ENCODE results near the gene PLCH1. TPM values are rescaled to one million over a fixed set of nuclear protein-coding genes. Genes with fewer than 3 reads are reported as not detected.

Gene PLCH1
- polyA plus RNA-seq, 1 donor = 0.32 TPM

DNA sequence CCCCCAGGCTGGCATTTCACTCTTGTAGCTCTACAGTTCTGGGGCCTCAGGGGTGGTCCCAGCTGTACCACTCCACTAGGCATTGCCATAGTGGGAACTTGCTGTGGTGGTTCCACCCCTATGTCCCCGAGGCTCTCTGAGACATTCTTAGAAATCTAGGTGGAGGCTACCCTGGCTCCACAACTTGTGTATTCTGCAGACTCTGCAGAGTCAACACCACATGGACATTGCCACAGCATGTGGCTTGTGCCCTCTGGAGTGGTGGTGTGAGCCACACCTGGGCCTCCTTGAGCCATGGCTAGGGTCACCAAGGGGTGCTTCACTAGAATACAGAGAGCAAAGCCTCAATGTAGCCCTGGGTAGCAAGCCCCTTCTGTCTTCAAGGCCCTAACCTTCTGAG, 397.0 kb downstream of the PLCH1 start:
- no peak for DNase-seq (ENCODE audit: low read depth)

DNA sequence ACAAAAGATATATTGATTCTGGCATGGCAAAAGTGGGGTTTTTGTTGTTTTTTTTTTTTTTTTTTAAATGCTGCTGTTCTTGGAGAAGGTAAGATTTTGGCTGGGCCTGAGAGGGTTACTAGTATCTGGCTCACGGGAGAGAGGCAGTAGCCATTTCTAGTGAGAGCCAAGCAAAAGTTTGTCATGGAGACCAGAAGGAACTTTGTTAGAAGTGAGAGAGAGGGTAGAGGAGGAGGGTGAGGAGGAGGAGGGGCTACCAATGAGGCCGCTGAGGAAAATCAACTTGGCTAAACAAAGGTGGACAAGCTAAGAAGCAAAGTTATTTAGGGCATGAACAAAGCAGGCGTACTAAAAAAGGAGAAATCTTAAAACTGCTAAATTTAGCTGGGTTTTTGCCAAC, 402.5 kb downstream of the PLCH1 start:
- DNase-seq (ENCODE audit: low read depth) = no peak

DNA sequence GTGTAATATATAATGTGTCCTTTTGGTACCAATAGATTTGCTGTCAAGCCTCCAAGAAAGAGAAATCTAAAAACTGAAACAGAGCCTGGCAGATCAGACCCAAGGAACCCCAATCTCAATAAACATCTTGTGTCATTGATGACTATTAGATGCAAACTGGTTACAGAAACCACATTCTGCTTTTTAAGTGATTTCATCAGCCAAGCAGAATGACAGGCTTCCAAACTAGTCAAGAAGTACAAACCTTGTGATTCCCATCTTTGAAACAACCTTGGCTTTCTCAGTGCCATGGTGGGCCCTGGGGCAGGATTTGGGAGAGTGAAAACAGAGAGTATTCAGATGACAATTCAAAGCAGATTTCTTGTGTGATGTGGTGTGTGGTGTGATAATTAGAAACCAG, 405.8 kb downstream of the PLCH1 start:
- no peak for DNase-seq (ENCODE audit: low read depth)

DNA sequence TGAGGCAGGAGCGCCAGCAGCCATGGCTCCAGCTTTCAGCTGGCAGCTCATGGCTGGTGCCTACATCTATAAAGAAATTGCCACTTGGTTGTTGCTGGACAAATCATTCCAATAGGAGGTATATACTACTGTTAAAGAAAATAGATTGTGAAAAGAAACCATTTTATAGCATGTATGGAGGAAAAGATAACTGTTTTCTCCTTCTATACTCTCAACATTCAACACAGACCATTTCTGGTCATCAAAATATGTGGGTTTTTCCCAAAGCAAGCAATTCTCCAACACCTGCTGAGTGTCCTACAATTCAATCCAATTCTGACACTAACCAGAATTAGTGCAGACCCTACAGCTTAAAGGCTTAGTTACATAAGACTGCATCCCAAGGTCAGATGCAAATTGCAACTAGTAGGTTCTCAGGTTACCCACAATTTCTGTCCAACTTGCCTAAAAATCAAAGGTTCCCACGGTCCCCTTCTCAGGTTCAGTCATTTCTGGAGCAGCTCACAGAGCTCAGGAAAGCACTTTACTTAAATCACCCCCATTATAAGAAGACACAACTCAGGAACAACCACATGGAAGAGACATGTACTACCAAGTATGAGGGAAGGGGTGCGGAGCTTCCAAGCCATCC, 409.0 kb downstream of the PLCH1 start:
- no peak for DNase-seq (ENCODE audit: low read depth)

DNA sequence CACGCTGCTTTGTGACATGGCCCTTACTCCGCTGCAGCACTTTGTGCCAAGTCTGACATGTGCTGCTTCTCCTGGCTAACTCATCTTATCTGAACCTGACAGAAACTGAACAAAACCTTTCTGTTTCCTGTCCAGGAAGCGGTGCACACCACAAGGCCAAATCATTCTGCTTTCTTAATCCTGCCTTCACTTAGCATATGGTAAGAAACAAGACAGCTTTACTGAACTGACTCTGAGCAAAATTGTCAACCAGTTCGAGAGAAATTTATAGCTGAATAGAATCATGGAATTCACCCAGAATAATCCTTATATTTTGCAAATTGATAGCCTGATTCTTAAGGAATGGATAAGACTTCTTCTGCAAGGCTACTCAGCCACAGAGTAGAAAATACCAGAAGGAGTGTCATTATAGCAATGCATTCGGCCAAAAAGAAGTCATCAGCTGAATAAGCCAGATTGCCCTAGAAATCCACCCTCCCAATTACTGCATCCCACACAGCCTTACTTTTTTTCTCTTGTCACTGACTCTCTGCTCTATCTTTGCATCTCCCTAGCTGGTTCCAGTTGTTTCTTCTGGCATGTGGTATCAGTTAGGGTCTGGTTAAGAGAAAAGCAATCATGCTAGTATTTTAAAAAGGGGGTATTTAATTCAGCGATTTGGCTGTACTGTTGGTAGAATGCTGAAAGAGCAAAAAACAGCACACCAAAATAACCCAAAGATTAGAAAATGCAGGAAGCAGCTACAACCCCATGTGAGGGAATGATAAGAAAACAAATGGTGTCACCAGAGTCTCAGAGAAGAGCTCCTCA, 409.8 kb downstream of the PLCH1 start:
- DNase-seq (ENCODE audit: low read depth) = no peak

DNA sequence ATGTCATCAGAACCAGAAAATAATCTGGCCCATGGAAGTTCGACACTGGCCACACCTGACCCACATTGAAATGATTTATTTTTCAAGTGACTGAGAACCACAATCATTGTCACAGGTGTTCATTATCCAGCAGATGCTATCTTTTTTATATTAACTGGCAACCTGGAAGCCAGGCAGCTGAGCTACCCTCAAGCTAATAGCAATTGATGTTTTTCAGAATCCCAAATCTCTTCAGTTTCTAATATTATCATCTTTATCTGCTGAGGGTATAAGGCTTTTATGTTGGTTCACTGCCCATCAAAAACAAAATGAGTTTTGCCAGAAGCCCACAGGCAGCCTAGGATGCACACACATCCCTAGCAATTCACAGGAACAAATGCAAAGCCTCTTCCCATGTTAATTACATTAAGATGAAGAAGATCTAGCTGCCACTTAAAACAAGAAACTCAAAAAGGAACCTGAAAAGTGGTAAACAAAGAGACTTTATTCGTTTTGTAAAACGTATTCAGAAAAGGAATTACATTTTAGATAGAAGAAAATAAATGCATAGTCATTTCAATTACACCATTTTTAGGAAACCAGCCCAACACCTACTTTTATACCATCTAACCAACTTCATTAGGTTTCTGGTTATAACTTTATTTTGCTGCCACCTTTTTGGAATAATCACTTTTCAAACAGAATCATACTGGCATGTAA, 410.5 kb downstream of the PLCH1 start:
- no peak for DNase-seq (ENCODE audit: low read depth)

DNA sequence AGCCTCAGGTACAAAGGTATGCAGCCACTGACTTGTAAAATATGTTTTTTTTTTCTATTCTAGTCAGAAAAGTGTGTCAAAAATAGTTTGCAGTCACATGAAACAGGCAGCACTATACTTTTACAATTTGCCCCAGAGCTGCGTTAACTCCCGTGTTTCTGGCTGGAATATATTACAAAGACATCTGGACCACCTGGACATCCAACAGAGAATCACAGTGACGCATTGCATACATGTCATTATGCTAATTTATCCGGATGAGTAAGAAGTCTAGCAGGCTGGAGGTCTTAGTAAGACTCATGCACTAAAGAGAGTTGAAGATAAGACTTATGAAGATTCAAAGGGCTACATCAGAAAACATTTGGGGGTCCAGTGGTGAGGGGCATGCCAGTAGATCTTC, 412.2 kb downstream of the PLCH1 start:
- no peak for DNase-seq (ENCODE audit: low read depth)

DNA sequence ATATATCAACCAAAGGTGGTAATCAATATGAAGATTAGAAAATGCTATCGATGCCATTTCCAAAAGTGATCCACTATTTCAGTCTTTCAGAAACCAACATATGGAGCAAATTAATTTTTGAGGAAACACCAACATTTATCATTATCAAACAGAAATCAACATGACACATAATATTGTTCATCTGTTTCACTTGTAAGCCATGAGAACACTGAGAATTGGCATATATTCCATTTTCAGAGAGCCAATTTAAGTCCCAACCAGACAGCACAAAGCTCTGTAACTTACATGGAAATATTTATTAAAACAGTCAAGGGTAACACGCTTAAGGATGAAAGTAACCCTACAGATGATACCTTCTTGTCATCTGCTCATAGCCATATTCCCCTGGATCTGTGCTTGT, 413.8 kb downstream of the PLCH1 start:
- no peak for DNase-seq (ENCODE audit: low read depth)

DNA sequence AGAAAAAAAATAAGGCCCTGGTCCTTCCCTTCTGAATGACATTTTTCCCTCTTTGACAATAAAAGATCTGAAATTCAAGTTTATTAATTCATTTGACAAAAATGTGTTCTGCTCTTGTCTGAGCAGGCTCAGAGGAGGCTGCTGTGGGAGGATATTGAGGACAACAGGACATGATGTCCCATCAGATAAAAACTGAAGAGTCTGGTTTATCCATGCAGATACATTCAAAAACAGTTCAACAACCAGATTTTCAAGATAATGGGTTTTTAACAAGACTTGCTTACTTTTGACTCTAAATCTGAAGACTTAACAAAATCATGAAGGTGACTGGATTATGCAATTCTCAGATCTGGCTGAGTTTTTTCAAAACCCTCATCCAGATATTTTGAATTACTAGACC, 414.5 kb downstream of the PLCH1 start:
- DNase-seq (ENCODE audit: low read depth) = no peak

DNA sequence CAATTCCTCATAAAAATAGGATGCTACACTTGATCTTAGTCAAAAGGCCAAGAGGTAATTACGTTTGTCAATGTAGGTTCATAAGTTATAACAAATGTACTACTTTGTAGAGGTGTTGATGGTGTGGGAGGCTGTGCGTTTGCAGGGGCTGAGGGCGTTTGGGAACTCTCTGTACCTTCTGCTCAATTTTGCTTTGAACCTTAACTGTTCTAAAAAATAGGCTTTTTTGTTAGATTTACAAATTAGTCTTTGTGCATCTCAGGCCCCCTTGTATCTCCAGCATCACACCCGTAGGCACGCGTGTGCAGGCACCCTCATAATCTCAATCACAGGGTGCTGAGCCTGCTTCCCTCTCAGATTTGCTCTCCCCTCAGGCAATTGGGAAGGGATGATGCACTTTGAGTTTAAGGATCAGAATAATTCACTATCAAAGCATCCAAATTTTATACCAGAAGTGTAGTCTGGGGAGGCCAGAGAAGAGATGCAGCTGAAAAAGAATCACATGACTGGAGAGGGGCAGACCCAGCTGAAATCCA, 415.3 kb downstream of the PLCH1 start:
- DNase-seq (ENCODE audit: low read depth) = no peak

DNA sequence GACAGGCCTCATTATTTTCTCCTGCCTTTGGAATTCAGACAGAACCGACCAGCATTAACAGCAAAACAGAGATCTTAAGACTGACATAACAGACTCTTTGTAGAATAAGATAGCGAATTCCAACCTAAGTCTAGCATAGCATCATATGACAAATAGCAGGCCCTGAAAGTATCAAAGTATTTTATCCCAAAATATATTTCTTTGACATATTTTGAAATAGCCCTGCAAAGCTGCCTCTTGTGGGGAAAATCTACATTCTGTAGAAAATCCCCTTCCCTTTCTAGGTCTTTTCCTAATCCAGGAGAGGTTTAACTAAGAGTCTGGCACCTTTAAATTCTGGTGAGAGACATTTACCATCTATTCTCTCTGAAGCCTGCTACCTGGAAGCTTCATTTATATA, 417.0 kb downstream of the PLCH1 start:
- no peak for DNase-seq (ENCODE audit: low read depth)

DNA sequence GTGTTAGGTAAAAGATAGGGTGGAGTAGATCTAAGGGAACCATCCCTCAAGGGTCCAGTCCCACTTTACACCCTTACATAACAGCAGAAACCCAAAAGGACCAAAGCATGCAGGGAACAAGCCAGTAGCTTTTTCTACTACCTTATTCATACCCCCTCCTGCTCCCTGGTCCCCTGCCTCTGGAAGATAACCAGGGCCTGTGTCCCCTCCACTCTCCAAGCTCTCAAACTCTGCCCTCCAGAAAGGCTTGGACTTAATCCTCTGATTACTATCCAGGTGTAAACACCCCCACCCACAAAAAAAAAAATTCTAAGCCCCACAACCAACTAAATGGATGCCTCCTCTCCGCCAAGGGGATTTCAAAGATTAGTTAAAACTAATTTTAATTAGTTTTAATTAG, 417.4 kb downstream of the PLCH1 start:
- DNase-seq (ENCODE audit: low read depth) = no peak

DNA sequence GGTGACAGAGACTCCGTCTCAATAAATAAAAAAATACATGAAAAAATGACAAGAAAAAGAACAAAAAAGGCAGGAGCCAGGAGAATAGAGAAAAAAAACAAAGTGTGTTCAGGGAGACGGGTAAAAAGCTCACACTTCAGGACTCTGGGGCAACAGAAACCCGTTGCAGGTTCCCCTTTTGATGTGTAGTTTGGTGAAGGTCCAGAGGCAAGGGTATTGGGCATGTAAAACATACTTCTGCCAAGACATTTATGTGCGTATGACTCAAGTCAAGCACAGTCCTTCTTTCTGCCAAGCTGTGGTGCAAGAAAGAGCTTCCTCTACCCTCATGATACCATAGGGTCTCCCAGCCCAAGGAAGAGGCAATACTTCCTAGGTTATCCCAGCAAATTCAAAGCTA, 418.0 kb downstream of the PLCH1 start:
- DNase-seq (ENCODE audit: low read depth) = no peak

DNA sequence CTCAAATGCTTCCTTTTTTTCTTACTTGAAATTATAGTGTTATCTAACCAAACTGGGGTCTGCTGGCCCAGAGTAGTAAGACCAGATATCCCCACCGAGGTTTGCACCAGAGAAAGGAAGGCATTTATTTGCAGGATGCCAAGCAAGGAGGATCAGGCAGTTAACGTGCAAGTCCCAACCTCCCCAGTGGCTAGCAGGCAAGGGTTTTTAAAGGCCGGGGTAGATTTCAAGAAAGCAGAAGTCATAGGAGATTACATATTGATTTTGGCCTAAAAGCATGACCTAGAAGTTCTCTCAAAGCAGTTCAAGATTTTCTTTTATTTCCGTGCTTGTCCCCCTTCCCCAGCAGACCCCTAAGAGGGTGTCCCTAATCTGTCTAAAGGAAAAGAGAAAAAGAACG, 418.6 kb downstream of the PLCH1 start:
- no peak for DNase-seq (ENCODE audit: low read depth)

Other genes starting within 250 kb of the PLCH1 start
- gene C3orf33, start 61.2 kb upstream of the PLCH1 start, polyA plus RNA-seq (ENCODE audit: insufficient read length) = 3.1 TPM
- gene SLC33A1, start 109.4 kb upstream of the PLCH1 start, polyA plus RNA-seq (ENCODE audit: insufficient read length) = 12.9 TPM
- 41.3 TPM for gene GMPS, start 125.6 kb upstream of the PLCH1 start, polyA plus RNA-seq (ENCODE audit: insufficient read length)

All from forelimb muscle (tissue), 1 donor.